ENCODE data around the gene ANTXR1.

The ANTXR1 gene

DNA sequence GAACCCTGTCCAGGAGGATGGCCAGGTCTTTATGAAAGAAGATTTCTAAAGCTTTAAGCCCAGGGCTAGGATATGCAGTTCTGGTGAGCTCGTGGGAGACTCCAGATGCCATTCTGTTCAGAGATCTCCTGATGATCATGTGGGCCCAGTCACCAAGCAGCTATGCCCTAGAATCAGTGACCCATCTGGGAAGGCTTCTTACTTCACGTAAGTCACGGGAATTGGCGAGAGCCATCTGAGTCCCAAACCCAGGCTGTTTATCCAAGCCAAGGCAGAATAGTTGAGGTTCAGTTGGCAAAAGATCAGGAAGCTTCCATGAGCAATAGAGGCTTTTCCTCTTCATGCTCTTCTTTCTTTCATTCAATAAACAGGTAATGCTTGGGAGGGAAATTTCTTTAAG is 23.9 kb downstream of the ANTXR1 start:
- no peak for DNase-seq

- no peak for DNase-seq
Measured at GRCh38 chr2:69041214-69041613, 28.2 kb downstream of the ANTXR1 start.

- DNase-seq, result no peak
Measured at GRCh38 chr2:69043736-69044400, 30.9 kb downstream of the ANTXR1 start.

DNA sequence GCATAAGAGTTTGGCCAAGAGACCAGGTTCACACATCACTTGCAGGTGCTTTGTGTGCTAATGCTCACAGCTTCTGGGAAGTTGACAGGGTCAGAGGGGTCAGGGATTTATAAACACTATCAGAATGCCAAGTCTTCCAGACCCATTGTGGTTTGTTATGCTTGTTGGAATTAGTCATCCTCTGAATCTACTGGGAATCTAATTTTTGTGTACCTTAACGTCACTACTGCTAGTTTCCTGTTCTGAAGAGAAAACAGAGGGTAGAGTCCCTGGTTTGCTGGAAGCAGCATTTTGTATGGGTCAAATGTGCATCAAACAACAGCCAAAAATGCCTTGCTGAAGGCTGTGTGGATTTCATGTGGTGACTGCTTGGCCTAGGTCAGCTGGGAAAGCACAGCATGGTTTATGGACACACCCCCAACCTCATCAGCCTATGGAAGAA is 33.3 kb downstream of the ANTXR1 start:
- no peak for DNase-seq

DNA sequence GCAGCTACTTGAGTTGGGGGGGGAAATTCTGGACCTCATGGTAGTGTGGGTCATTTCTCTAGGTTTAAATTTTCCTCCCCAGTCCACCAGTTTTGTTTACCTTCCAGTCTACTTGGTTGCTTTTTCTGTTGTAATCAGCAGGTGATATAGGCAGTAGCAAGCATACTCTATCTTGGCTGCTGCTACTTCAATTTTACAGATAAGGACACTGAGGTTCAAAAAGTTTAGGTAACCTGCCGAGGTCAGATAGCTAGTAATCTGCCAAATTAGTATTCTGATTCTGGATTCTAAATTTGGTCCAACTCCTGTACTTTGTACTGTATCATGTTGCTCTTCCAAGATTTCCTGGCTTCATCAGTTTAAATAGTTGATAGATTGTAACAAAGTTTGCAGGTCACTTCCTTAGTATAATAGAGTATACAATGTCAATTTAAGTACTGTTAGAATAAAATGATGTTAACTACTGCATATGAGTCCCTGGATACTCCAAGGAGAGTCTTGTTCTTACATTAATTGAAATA is 34.7 kb downstream of the ANTXR1 start:
- DNase-seq, result no peak

- no peak for DNase-seq
Measured at GRCh38 chr2:69050802-69051201, 37.8 kb downstream of the ANTXR1 start.

GRCh38 chr2:69053416-69053965 is 40.5 kb downstream of the ANTXR1 start:
- no peak for DNase-seq

- no peak for DNase-seq
Measured at GRCh38 chr2:69054431-69054830, 41.5 kb downstream of the ANTXR1 start.

GRCh38 chr2:69055688-69056470 is 42.9 kb downstream of the ANTXR1 start:
- DNase-seq, result no peak

DNA sequence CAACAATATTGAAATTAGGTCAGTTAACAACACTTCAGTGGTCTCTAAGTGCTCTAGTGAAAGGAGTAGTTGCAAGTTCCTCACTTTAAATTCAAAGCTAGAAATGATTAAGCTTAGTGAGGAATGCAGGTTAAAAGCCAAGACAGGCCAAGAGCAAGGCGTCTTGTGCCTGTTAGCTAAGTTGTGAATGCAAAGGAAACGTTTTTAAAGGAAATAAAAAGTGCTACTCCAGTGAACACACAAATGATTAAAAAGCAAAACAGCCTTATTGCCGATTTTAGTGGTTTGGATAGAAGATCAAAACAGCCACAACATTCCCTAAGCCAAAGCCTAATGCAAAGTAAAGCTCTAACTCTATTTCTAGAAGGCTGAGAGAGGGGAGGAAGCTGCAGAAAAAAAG is 44.7 kb downstream of the ANTXR1 start:
- DNase-seq, result no peak

DNA sequence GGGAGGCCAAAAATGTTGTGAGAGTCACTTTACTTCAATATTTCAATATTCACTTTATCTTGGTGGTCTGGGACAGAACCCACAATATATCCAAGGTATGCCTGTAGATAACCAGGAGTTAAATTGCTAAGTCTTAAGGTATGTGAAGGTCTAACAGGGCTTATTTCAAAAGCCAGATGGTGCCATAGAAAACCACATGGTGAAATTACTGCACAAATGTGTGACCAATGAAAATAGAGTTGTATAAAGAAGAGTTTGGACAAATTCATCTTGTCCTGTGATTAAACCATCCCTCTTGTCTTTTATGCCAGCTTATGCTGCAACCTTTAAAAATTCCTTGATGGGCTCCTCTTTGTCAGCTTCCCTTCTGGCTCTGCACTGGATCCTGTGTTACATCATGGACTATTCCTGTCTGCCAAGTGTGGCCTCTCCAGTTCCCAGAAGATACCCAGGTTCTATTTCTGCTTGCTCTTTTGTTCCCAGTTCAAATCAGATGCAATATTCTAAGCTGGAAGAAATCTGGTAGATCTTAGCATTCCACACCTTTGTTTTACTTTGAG is 46.8 kb downstream of the ANTXR1 start:
- DNase-seq, result no peak

GRCh38 chr2:69060938-69061501 is 48.0 kb downstream of the ANTXR1 start:
- DNase-seq, result no peak

DNA sequence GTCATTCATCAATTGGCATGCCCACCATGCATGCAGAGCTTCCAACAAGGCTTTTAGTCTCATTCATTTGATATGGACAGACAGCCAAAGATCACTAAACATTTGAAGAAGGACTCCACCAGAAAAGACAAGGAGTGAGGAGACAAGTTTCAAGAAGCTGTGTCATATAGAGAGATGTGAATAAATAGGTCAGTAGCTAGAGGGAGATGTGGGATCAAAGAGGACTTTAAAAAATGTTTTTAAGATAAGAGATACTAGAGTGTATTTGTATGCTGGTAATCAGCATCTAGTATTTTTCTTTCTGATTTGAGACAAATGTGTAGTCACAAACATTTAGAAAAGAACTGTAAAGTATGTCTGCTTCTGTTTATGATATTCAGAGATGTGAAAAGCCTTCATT is 48.5 kb downstream of the ANTXR1 start:
- DNase-seq, result no peak

- DNase-seq, result no peak
Measured at GRCh38 chr2:69062307-69062962, 49.5 kb downstream of the ANTXR1 start.

GRCh38 chr2:69065735-69066336 is 52.9 kb downstream of the ANTXR1 start:
- no peak for DNase-seq

GRCh38 chr2:69067026-69067630 is 54.1 kb downstream of the ANTXR1 start:
- DNase-seq, result no peak

DNA sequence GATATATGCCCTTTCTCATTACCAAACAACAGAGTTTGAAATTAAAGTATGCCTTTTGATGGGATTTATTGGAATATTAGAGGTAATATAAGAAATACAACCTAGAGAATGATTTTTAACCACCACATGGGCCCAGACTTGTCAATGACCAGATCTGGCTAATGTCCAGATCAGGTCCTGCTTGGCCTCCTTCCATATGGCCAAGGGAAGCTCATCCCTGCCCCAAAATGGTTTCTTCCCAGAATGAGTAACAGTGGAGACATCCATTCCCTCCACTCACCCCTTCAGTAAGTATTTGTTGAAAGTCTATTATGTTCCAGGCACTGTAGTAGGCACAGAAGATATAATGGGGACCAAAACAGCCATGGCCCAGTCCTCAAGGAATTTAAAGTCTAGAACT is 54.9 kb downstream of the ANTXR1 start:
- DNase-seq, result no peak

GRCh38 chr2:69070969-69071368 is 58.0 kb downstream of the ANTXR1 start:
- DNase-seq, result no peak

DNA sequence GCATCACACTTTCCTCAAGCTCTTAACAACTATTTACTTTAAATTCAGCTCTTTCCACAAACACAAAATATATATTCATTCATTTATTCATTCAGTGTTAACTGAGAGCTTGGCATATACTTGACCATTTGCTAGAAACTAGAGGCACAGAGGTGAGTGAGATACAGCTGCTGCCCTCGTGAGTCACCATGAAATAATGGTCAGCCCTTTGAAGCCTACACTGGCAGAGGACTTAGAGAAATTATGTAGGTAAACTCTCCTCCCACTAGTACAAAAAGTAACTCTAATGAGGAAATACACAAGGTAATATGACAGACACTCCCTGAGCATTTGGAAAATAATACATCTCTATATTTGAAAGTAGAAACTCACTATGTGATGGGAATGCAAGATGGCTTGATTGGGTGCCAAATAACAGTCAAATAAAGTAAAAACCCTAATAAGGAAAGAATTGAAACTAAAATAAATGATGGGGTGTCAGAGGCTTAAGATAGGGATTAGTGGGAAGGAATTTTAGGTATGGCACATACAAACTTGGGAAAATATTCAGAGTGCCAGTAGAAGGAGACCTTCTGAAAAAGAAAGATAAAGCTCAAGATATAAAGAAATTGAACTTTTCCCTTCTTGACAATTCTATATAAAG is 61.1 kb downstream of the ANTXR1 start:
- no peak for DNase-seq

DNA sequence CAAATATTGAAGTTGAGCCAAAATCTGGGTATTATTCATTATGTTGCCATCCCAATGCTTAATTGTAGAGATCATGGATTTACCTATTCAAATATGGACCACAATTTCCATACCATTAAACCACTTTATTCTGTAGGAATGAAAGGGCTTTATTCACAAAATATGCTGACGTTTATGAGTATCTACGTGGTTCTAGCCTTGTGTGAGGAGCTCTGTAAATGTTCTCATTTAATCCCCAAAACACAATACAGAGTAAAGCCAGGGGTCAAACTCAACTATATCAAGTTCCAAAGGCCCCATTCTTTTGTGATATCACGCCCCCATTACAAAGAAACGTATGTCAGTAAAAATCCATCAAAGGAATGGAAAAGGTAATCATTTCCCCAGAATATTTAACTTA is 61.9 kb downstream of the ANTXR1 start:
- DNase-seq, result no peak

DNA sequence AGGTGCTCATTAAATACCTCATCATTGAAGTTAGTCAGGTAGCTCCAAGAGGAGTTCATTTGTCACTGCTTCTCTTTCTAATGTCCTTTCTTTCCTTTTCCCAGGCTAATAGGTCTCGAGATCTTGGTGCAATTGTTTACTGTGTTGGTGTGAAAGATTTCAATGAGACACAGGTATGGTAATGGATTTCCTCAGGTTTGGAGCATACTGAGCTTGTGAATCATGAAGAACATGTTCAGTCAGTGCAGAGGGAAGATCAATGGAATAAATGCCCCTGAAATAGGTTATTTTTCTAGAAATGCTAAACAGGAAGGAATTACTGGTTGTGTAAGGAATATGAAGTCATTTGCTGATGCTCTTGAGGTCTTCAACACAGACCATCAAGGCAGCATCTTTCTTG is 62.5 kb downstream of the ANTXR1 start:
- no peak for DNase-seq

All from suppressor macrophage treated with lipopolysaccharide for 4 hours (primary cell).